Measurements from ENCODE around the gene RAD18. TPM values are rescaled to one million over a fixed set of nuclear protein-coding genes. Genes with fewer than 3 reads are reported as not detected.

RAD18 gene
- total and polyA plus RNA-seq, 9 of the 15 experiments (the other 6 are each of a cell fraction or from before 2014, with no cell fraction given), result 19.2 to 49.4 (median 34.4) TPM

DNA sequence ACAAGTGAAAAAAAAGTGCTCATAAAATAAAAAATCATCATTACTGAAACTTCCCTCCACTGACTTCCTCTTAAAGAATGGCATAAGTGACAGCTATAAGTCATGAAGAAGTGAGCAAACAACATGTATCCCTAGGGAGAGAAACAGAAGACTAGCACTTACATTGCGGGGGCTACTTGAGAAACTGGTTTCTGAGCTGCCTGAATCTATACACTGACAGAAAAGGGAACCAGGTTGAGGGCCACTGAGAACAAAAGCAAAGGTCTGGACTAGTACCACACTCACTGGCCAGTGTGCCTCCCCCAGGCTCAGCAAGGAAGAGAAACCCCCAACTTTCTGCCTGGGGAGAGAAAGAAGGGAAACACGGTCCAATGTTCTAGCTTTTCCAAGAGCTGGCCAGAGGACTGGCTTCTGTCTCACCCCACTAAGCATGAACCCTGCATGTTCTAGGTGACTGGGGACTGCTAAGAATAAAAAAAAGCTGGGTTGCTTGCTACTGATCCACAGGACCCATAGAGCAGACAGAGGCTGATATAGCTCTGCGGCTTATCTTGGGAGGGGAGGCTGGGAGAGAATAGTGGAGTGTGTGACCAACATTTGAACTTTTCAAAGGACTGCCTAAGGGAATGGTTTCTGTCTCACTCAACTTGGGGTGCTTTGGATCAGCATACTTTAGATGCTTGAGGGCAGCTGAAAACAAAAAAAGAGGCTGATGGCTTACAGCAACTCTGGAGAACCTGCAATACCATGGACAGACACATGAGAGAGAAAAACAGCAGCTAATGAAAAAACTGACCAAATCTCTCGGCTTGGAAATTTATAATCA lies 8.1 kb downstream of the RAD18 start (continued):
- TF ChIP-seq PBX2 (CRISPR knock-in tag; IDR thresholded peaks at IDR 0.05; ENCODE audit: low read depth) (no peak), PBX2 (tag; conservative IDR thresholded peaks at IDR 0.05; ENCODE audit: low read depth) (peak; percentile 70), ZNF239 (CRISPR knock-in tag; IDR thresholded peaks at IDR 0.05) (no peak), PREB (CRISPR knock-in tag; IDR thresholded peaks at IDR 0.05) (0 out of 2 replicates have a peak, but pooled peaks have one; percentile 54), MYBL2 (IDR thresholded peaks at IDR 0.05; ENCODE audit: low read depth) (no peak), MYBL2 (CRISPR knock-in tag; IDR thresholded peaks at IDR 0.05; ENCODE audit: borderline replicate concordance) (no peak), MBD2 (IDR thresholded peaks at IDR 0.05; ENCODE audit: borderline replicate concordance, low read depth) (no peak), ZNF561 (CRISPR knock-in tag; conservative IDR thresholded peaks at IDR 0.05) (no peak), TGIF2 (CRISPR knock-in tag; IDR thresholded peaks at IDR 0.05) (0 out of 2 replicates have a peak, but pooled peaks have one; percentile 36), ZNF507 (tag; conservative IDR thresholded peaks at IDR 0.05) (no peak), MCM3 (IDR thresholded peaks at IDR 0.05) (no peak), HDAC6 (IDR thresholded peaks at IDR 0.05; ENCODE audit: low read depth, low read length) (no peak), WHSC1 (IDR thresholded peaks at IDR 0.05; ENCODE audit: low read length) (no peak), RREB1 (CRISPR knock-in tag; IDR thresholded peaks at IDR 0.05) (no peak), NFIX (CRISPR knock-in tag; IDR thresholded peaks at IDR 0.05; ENCODE audit: low read depth) (no peak), SMARCC2 (IDR thresholded peaks at IDR 0.05; ENCODE audit: low read depth) (no peak)
